GM10248 (cell line): ENCODE measurements around the gene ANKZF1.

Experiments used
- CTCF ChIA-PET: fragments of 300-600 bp; sonication (Branson Sonifier 250); formaldehyde crosslinking; extraction: SDS; loops from one replicate; lab custom pipeline; 2021; ENCODE audit warnings: antibody characterized with exemption; lab: Yijun Ruan, JAX
- POLR2A ChIA-PET: fragments of 350-650 bp; sonication (Branson Sonifier 250); formaldehyde crosslinking; extraction: SDS; loops from one replicate; lab custom pipeline; 2020; ENCODE audit warnings: antibody characterized with exemption; lab: Yijun Ruan, JAX
- DNase-seq: peaks from one replicate; pipeline ENCODE4 v3.0.0; 2012; ENCODE audit errors: extremely low spot score
- TF ChIP-seq, protein P1 (sequence below): IDR thresholded peaks from 2 replicates; pipeline ENCODE4 v1.5.1; 2012; ENCODE audit warnings: mild to moderate bottlenecking, low read depth; ENCODE audit errors: extremely low read depth, missing control alignments, control extremely low read depth

Gene ANKZF1

DNA sequence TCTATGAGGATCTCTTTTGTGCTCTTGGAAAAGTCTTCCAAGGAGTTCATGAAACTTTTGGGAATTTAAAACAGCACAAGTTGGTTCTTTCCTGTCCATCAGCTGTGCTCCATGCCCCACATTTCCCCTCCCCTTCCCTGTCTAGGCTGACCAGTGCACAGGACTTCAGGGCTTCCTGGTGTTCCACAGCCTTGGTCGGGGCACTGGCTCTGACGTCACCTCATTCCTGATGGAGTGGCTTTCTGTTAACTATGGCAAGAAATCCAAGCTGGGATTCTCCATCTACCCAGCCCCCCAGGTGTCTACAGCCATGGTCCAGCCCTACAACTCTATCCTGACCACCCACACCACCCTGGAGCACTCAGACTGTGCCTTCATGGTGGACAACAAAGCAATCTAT lies 41.4 kb downstream of the ANKZF1 start:
- ChIA-PET POLR2A (no interaction called here), CTCF (interaction anchor here (1.8 to 2.3 kb wide), 2 partner anchors 10 to 24 kb away, joined by 6 to 8 read pairs; no protein-coding TSS in a partner anchor)
- TF ChIP-seq, protein P1, sequence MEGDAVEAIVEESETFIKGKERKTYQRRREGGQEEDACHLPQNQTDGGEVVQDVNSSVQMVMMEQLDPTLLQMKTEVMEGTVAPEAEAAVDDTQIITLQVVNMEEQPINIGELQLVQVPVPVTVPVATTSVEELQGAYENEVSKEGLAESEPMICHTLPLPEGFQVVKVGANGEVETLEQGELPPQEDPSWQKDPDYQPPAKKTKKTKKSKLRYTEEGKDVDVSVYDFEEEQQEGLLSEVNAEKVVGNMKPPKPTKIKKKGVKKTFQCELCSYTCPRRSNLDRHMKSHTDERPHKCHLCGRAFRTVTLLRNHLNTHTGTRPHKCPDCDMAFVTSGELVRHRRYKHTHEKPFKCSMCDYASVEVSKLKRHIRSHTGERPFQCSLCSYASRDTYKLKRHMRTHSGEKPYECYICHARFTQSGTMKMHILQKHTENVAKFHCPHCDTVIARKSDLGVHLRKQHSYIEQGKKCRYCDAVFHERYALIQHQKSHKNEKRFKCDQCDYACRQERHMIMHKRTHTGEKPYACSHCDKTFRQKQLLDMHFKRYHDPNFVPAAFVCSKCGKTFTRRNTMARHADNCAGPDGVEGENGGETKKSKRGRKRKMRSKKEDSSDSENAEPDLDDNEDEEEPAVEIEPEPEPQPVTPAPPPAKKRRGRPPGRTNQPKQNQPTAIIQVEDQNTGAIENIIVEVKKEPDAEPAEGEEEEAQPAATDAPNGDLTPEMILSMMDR = no peak
- DNase-seq = no peak

DNA sequence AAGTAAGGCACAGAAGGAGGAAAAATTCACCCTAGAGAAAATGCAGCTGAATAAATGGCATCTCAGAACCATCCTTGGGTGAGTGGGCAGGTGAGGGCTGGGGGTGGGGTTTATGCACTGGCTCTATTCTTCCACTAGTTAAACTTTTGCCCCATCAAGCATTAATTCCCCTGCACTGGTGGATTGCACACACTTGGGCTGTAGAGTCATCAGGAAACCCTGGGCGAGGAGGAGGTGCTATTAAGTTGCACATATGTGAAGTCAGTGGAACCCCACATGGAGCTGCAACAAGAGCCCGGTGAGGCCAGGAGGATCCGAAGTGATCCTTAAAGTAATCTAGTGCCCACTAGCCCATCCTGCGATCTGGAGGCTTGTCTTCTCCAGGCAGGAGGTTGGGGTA lies 42.8 kb downstream of the ANKZF1 start:
- ChIA-PET CTCF (interaction anchor here (2.9 to 16.0 kb wide), 2 partner anchors 19 to 27 kb away, joined by 10 to 336 read pairs; no protein-coding TSS in a partner anchor), POLR2A (no interaction called here)
- TF ChIP-seq, protein P1 = no peak
- DNase-seq = no peak

DNA sequence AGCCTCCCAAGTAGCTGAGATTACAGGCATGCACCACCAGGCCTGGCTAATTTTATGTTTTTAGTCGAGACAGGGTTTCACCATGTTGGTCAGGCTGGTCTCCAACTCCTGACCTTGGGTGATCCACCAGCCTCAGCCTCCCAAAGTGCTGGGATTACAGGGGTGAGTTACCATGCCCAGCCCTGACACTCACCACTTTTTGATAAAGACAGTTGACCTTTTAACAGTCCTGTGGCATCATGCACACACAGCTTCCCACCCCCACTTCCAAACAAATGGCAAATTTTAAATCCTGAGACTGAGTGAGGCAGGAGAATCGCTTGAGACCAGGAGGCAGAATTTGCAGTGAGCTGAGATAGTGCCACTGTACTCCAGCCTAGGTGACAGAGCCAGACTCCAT lies 43.4 kb downstream of the ANKZF1 start:
- POLR2A ChIA-PET = no interaction called here
- TF ChIP-seq, protein P1 = no peak
- DNase-seq = no peak
- CTCF ChIA-PET = interaction anchor here (1.5 to 16.0 kb wide), 4 partner anchors 11 to 26 kb away, joined by 3 to 336 read pairs (median 62); no protein-coding TSS in a partner anchor

DNA sequence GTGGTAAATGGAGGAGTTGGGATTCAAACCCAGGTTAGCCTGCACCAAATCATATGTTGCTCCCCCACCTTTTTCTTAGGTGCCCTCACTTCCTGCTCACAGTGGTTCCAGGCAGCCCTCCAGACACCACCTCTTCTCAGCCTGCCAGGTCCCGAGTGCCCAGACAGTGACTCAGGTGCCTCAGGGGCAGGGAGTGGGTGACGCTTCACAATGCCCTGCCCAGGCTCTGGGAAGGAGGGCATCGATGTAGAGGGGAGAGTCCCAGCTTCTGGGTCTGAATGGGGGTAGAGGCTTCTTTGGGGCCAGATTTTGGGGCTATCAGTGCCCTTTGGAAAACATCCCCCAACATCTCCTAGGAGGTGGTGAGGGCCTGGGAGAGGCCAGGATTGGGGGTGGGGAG lies 44.3 kb downstream of the ANKZF1 start:
- TF ChIP-seq, protein P1 = no peak
- no peak for DNase-seq

DNA sequence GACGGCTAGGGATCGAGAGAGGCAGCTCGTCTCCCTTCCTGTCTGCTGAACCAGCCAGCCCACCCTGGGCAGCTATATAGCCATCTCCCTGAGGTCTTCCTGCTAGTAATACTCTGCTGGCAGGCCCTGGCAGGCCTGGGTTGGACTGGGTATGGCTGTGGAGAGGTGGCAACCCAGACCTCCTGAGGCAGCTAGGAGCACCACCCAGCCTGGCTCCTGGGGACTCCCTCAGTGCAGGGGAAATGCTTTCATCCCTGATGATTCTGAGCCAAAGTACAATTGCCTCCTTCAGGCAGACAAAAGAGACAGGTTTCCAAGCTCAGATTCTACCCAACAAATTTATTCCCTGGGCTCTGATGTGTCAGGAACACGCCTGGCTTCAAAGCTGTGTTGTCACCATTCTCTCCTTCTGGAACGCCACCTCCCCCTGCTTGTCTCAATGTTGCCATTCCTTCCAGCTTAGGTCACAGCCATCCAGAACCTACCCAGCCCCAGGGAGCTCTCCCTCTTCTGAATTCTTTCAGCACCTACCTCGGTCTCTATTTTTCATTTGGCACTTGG lies 44.8 kb downstream of the ANKZF1 start:
- CTCF ChIA-PET = interaction anchor here (0.8 to 16.0 kb wide), 5 partner anchors 13 to 25 kb away, joined by 3 to 336 read pairs (median 10); no protein-coding TSS in a partner anchor
- TF ChIP-seq, protein P1 = no peak
- POLR2A ChIA-PET = interaction anchor here (0.6 kb wide), 1 partner anchor 22 kb away, joined by 5 read pairs; the partner anchor contains the start of gene TUBA4B
- DNase-seq = no peak

More for the DNA sequence above, 44.3 kb downstream of the ANKZF1 start:
- ChIA-PET CTCF (interaction anchor here (1.5 to 16.0 kb wide), 4 partner anchors 12 to 25 kb away, joined by 3 to 336 read pairs (median 62); no protein-coding TSS in a partner anchor), POLR2A (interaction anchor here (0.6 kb wide), 1 partner anchor 21 kb away, joined by 5 read pairs; the partner anchor contains the start of gene TUBA4B)

DNA sequence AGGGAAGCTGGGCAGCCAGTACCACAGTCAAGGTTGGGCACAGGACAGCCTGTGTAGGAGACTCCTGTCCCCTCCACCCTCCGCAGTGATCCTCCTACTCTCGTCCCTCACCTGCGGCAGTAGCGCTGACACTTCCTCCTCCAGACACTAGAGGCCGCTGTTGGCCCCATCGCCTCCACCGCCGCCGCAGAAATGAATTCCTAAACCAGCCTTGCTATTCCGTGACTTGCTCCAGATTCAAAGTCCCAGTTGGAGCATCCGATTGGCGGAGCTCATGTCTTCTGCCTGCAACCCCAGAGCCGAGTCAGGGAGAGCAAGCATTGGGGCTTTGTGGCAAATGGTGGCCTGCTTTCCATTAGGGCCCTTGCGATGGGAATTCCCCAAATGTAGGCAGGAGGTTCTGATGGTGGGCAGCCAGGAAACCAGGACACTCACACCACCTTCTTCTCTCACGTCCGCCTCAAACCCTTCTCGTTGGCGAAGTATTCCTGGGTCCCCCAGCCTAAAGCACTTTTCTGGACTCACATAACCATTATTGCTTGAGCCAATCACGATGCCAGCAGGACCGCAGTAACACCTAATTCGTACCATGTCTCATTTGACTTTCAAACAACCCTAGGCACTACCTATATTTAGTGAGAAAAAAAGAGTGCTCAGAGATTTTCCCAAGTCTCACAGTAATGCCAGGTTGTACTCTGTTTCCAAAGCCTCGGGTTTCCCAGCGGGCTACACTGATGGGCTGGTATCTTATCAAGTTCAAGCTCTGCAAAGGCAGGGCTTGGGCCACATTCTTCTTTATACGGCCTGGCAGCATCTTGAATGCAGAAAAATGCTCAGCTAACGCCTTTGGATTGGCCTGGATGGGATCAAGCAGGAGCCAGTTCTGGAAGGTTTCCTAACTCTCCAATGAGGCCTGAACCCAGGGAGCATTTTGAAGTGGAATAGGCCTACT lies 48.4 kb downstream of the ANKZF1 start:
- peak; percentile 81 for DNase-seq
- ChIA-PET CTCF (interaction anchor here (0.9 to 16.0 kb wide), 31 partner anchors 9 to 252 kb away, joined by 3 to 336 read pairs (median 5); partner anchors contain the start of genes ANKZF1, ATG9A, CNPPD1 and GLB1L), POLR2A (interaction anchor here (0.5 to 1.9 kb wide), 9 partner anchors 9 to 692 kb away, joined by 3 to 19 read pairs (median 7); partner anchors contain the start of genes DNPEP and TUBA4A)
- TF ChIP-seq, protein P1 = peak; percentile 95
